GM18508 (cell line): ENCODE data around the gene SNRPB2.

ENCODE experiments used
- ATAC-seq: cut with Tn5 transposase; IDR thresholded peaks from one replicate; pipeline ENCODE4 v1.9.1; 2021; ENCODE audit warnings: moderate number of reproducible peaks; ENCODE audit not compliant: insufficient read depth, unreplicated experiment

Gene SNRPB2

GRCh38 chr20:16729565-16730460, at the start of gene SNRPB2:
Gene SNRPB2 (plus strand): TSS chr20:16730026. CDS start chr20:16731703, 1,677 bp downstream.
- ATAC-seq: peak; percentile 91

- no peak for ATAC-seq
Measured at GRCh38 chr20:16684416-16684815, 45.4 kb upstream of the SNRPB2 start.

- no peak for ATAC-seq
Measured at GRCh38 chr20:16689906-16690305, 39.9 kb upstream of the SNRPB2 start.

- ATAC-seq: no peak
Measured at GRCh38 chr20:16691381-16691780, 38.4 kb upstream of the SNRPB2 start.

- no peak for ATAC-seq
Measured at GRCh38 chr20:16692009-16692408, 37.8 kb upstream of the SNRPB2 start.

- ATAC-seq: no peak
Measured at GRCh38 chr20:16692442-16692841, 37.4 kb upstream of the SNRPB2 start.

GRCh38 chr20:16693278-16693677, 36.5 kb upstream of the SNRPB2 start:
- no peak for ATAC-seq

GRCh38 chr20:16694161-16694560, 35.7 kb upstream of the SNRPB2 start:
- ATAC-seq: no peak

- ATAC-seq: no peak
Measured at GRCh38 chr20:16695628-16696027, 34.2 kb upstream of the SNRPB2 start.

- no peak for ATAC-seq
Measured at GRCh38 chr20:16699293-16699692, 30.5 kb upstream of the SNRPB2 start.

GRCh38 chr20:16701296-16701695, 28.5 kb upstream of the SNRPB2 start:
- ATAC-seq: no peak

- ATAC-seq: no peak
Measured at GRCh38 chr20:16703570-16703969, 26.3 kb upstream of the SNRPB2 start.

GRCh38 chr20:16707674-16708073, 22.2 kb upstream of the SNRPB2 start:
- no peak for ATAC-seq

- ATAC-seq: no peak
Measured at GRCh38 chr20:16708602-16709001, 21.2 kb upstream of the SNRPB2 start.

GRCh38 chr20:16709017-16709416, 20.8 kb upstream of the SNRPB2 start:
- ATAC-seq: peak; percentile 76

GRCh38 chr20:16710781-16711180, 19.0 kb upstream of the SNRPB2 start:
- ATAC-seq: no peak

GRCh38 chr20:16711661-16712258, 18.1 kb upstream of the SNRPB2 start:
- no peak for ATAC-seq

- no peak for ATAC-seq
Measured at GRCh38 chr20:16712511-16712947, 17.3 kb upstream of the SNRPB2 start.

GRCh38 chr20:16713066-16713465, 16.8 kb upstream of the SNRPB2 start:
- ATAC-seq: no peak

GRCh38 chr20:16714242-16714641, 15.6 kb upstream of the SNRPB2 start:
- no peak for ATAC-seq

- no peak for ATAC-seq
Measured at GRCh38 chr20:16714751-16715150, 15.1 kb upstream of the SNRPB2 start.

GRCh38 chr20:16719421-16719820, 10.4 kb upstream of the SNRPB2 start:
- no peak for ATAC-seq
